HEK293 (cell line): ENCODE measurements around the gene DCST2.
A peak's percentile ranks its signal among the peaks of the same experiment; 100 is the strongest.

ENCODE experiments used
- CTCF ChIA-PET: fragments of 350-600 bp; formaldehyde crosslinking; extraction: SDS; loops from one replicate; lab custom pipeline; 2021; ENCODE audit warnings: antibody characterized with exemption; lab: Yijun Ruan, JAX
- POLR2A ChIA-PET: fragments of 300-600 bp; formaldehyde crosslinking; extraction: SDS; loops from one replicate; lab custom pipeline; 2020; ENCODE audit warnings: antibody characterized with exemption, inconsistent platforms; lab: Yijun Ruan, JAX
- H3K27ac ChIP-seq: fragments of 200-500 bp; sonication (Bioruptor generic); 2 replicates; pipeline ENCODE4 v1.5.1; 2014; ENCODE audit warnings: low read depth, low read length, control low read depth, inconsistent platforms; ENCODE audit errors: extremely low read depth
- H3K36me3 ChIP-seq, 2 experiments: fragments of 200-500 bp in 1 of 2; sonication (Bioruptor generic) in 1 of 2; 1 replicate in 1 of 2; 2 replicates in 1 of 2; pipeline ENCODE4 v1.5.1; 2014 to 2017; ENCODE audit warnings: inconsistent platforms in 2 of 2, low read length in 2 of 2; ENCODE audit not compliant: control insufficient read depth in 2 of 2, insufficient read depth in 1 of 2
- H3K4me1 ChIP-seq: fragments of 200-500 bp; sonication (Bioruptor generic); 2 replicates; pipeline ENCODE4 v1.5.1; 2014; ENCODE audit warnings: mild to moderate bottlenecking, low read length, inconsistent platforms; ENCODE audit not compliant: control insufficient read depth, insufficient read depth
- H3K4me3 ChIP-seq: 2 replicates; pipeline ENCODE4 v1.5.1; 2011; ENCODE audit warnings: low read depth, mild to moderate bottlenecking, control low read depth, low read length, moderate library complexity
- H3K9me3 ChIP-seq: fragments of 200-500 bp; sonication (Bioruptor generic); 2 replicates; pipeline ENCODE4 v1.5.1; 2014; ENCODE audit warnings: low read depth, low read length, inconsistent platforms; ENCODE audit not compliant: control insufficient read depth, insufficient read depth
- GLIS1 ChIP-seq: fragments of 450-650 bp; formaldehyde crosslinking; IDR thresholded peaks from 2 replicates; pipeline ENCODE4 v1.5.1; 2016; ENCODE audit warnings: missing biosample characterization, missing genetic modification characterization
- MEIS1 ChIP-seq: sonication (generic); formaldehyde crosslinking; IDR thresholded peaks from 2 replicates; pipeline ENCODE4 v1.8.1; 2022; ENCODE audit warnings: missing genetic modification reagents, mild to moderate bottlenecking, borderline replicate concordance
- PRDM1 ChIP-seq: fragments of 450-650 bp; formaldehyde crosslinking; IDR thresholded peaks from 2 replicates; pipeline ENCODE4; 2016; ENCODE audit warnings: missing biosample characterization, missing genetic modification characterization
- PRDM4 ChIP-seq: fragments of 450-650 bp; formaldehyde crosslinking; IDR thresholded peaks from 2 replicates; pipeline ENCODE4 v1.5.1; 2017; ENCODE audit warnings: missing biosample characterization, missing genetic modification characterization
- REST ChIP-seq: fragments of 450-650 bp; formaldehyde crosslinking; IDR thresholded peaks from 2 replicates; pipeline ENCODE4 v1.5.1; 2016; ENCODE audit warnings: missing biosample characterization, missing genetic modification characterization
- SALL2 ChIP-seq: fragments of 450-650 bp; formaldehyde crosslinking; IDR thresholded peaks from 2 replicates; pipeline ENCODE4 v1.5.0; 2017; ENCODE audit warnings: missing biosample characterization, mild to moderate bottlenecking, missing genetic modification characterization, borderline replicate concordance
- YY1 ChIP-seq: fragments of 450-650 bp; formaldehyde crosslinking; IDR thresholded peaks from 2 replicates; pipeline ENCODE4 v1.5.1; 2018; ENCODE audit warnings: missing biosample characterization, missing genetic modification characterization
- ZBTB1 ChIP-seq: fragments of 450-650 bp; formaldehyde crosslinking; IDR thresholded peaks from 2 replicates; pipeline ENCODE4 v1.5.1; 2016; ENCODE audit warnings: missing biosample characterization, missing genetic modification characterization
- ZBTB10 ChIP-seq: fragments of 450-650 bp; formaldehyde crosslinking; IDR thresholded peaks from 2 replicates; pipeline ENCODE4 v1.5.1; 2016; ENCODE audit warnings: missing biosample characterization, missing genetic modification characterization
- ZBTB44 ChIP-seq: fragments of 450-650 bp; IDR thresholded peaks from 2 replicates; pipeline ENCODE4 v1.5.1; 2018; ENCODE audit warnings: missing biosample characterization, mild to moderate bottlenecking, missing genetic modification characterization
- ZBTB49 ChIP-seq: fragments of 450-650 bp; formaldehyde crosslinking; IDR thresholded peaks from 2 replicates; pipeline ENCODE4 v1.5.1; 2016; ENCODE audit warnings: missing biosample characterization, missing genetic modification characterization, low read depth
- ZBTB8A ChIP-seq: fragments of 450-650 bp; formaldehyde crosslinking; IDR thresholded peaks from 2 replicates; pipeline ENCODE4 v1.5.1; 2016; ENCODE audit warnings: missing biosample characterization, missing genetic modification characterization
- ZFP3 ChIP-seq: fragments of 450-650 bp; formaldehyde crosslinking; IDR thresholded peaks from 2 replicates; pipeline ENCODE4 v1.5.1; 2016; ENCODE audit warnings: low read depth, missing biosample characterization, missing genetic modification characterization
- ZNF112 ChIP-seq: fragments of 450-650 bp; formaldehyde crosslinking; IDR thresholded peaks from 2 replicates; pipeline ENCODE4 v1.5.0; 2017; ENCODE audit warnings: missing biosample characterization, missing genetic modification characterization
- ZNF16 ChIP-seq: fragments of 450-650 bp; formaldehyde crosslinking; IDR thresholded peaks from 2 replicates; pipeline ENCODE4 v1.5.1; 2016; ENCODE audit warnings: low read depth, missing biosample characterization, missing genetic modification characterization
- ZNF18 ChIP-seq: fragments of 450-650 bp; formaldehyde crosslinking; IDR thresholded peaks from 2 replicates; pipeline ENCODE4 v1.5.1; 2016; ENCODE audit warnings: missing biosample characterization, missing genetic modification characterization
- ZNF214 ChIP-seq: fragments of 450-650 bp; formaldehyde crosslinking; IDR thresholded peaks from 2 replicates; pipeline ENCODE4 v1.5.1; 2017; ENCODE audit warnings: missing biosample characterization, mild to moderate bottlenecking, missing genetic modification characterization, borderline replicate concordance
- ZNF26 ChIP-seq: fragments of 450-650 bp; formaldehyde crosslinking; IDR thresholded peaks from 2 replicates; pipeline ENCODE4 v1.5.1; 2016; ENCODE audit warnings: missing biosample characterization, missing genetic modification characterization
- ZNF341 ChIP-seq: fragments of 450-650 bp; formaldehyde crosslinking; IDR thresholded peaks from 2 replicates; pipeline ENCODE4; 2016; ENCODE audit warnings: low read depth, missing biosample characterization, missing genetic modification characterization
- ZNF416 ChIP-seq: fragments of 450-650 bp; formaldehyde crosslinking; IDR thresholded peaks from 2 replicates; pipeline ENCODE4 v1.5.1; 2016; ENCODE audit warnings: missing biosample characterization, missing genetic modification characterization

The DCST2 gene

GRCh38 chr1:155051342-155051776 is 17.8 kb upstream of the DCST2 start:
- POLR2A ChIA-PET: interaction anchor here (0.6 to 1.6 kb wide), 18 partner anchors 9 to 390 kb away, joined by 3 to 10 read pairs (median 4); partner anchors contain the start of genes EFNA3, FLAD1, KRTCAP2 and PBXIP1
- CTCF ChIA-PET: interaction anchor here (0.6 to 3.6 kb wide), 21 partner anchors 9 to 117 kb away, joined by 3 to 32 read pairs (median 4); partner anchors contain the start of genes PBXIP1 and ZBTB7B
- TF ChIP-seq ZNF112 (tag by site-specific recombination) (no peak), ZBTB44 (no peak), ZFP3 (tag by site-specific recombination) (no peak), GLIS1 (tag by site-specific recombination) (peak; percentile 35; the same call in 1 of the 2 replicates), ZNF416 (no peak), PRDM1 (tag by site-specific recombination) (no peak), ZNF214 (no peak), ZNF18 (tag by site-specific recombination) (no peak), MEIS1 (no peak), PRDM4 (tag by site-specific recombination) (no peak), REST (tag by site-specific recombination) (peak; percentile 22; the same call in 1 of the 2 replicates), ZNF16 (tag by site-specific recombination) (no peak), ZNF341 (tag by site-specific recombination) (peak; percentile 78), ZNF26 (no peak), YY1 (tag by site-specific recombination) (0 out of 2 replicates have a peak, but pooled peaks have one; percentile 23), ZBTB8A (tag by site-specific recombination) (no peak), ZBTB49 (tag by site-specific recombination) (no peak), SALL2 (no peak), ZBTB1 (tag by site-specific recombination) (no peak), ZBTB10 (no peak; the same call in 1 of the 2 replicates)

More at GRCh38 chr1:155051342-155051776, 17.8 kb upstream of the DCST2 start:
- H3K36me3 ChIP-seq: peaks cover 0 to 26% of the 10 kb centered on the region in 2 experiments; a peak in 1 of 3 replicates
- H3K4me3 ChIP-seq: peak overlapping the region; percentile 66
- H3K27ac ChIP-seq: peak overlapping the region; percentile 57; the same call in 1 of the 2 replicates
- H3K9me3 ChIP-seq: no peaks in the 10 kb centered on the region
- H3K4me1 ChIP-seq: peaks cover 9% of the 10 kb centered on the region
